GM19452 (cell line): ENCODE results near the gene TLK2.
"Not testable (repeated sequence)": the region's sequence is repeated elsewhere in the genome, so short reads cannot be mapped to it uniquely, and the experiment has no call there.

Experiments used
- ATAC-seq: cut with Tn5 transposase; IDR thresholded peaks from one replicate; pipeline ENCODE4 v1.9.1; 2021; ENCODE audit not compliant: unreplicated experiment

Gene TLK2

DNA sequence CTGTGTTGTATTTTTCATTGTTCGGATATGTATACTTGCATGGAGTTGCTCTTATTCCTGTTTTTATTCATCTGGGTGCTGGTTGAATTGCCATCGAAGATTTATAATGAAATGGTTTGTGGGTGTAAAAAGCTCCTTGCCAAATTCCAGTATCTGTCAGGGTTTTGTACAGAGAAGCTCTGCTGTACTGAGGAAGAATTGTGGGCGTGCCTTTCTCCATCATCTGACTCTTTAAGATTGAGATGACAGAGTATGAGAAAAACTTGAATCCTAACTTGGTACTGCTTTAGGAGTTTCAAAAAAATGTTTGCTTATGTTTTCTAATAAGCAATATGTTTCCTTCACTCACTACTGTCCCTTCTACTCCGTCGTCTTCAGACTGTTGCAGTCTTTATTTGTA is 78.9 kb downstream of the TLK2 start:
- not testable (repeated sequence) for ATAC-seq

GRCh38 chr17:62558941-62559340 is 80.3 kb downstream of the TLK2 start:
- not testable (repeated sequence) for ATAC-seq

- ATAC-seq, result not testable (repeated sequence)
Observed at GRCh38 chr17:62560971-62561370, 82.3 kb downstream of the TLK2 start.

- no peak for ATAC-seq
Observed at GRCh38 chr17:62562656-62563055, 84.0 kb downstream of the TLK2 start.

GRCh38 chr17:62565817-62566216 is 87.2 kb downstream of the TLK2 start:
- no peak for ATAC-seq

GRCh38 chr17:62566996-62567578 is 88.5 kb downstream of the TLK2 start:
- ATAC-seq, result no peak

- no peak for ATAC-seq
Observed at GRCh38 chr17:62572488-62572887, 93.9 kb downstream of the TLK2 start.

DNA sequence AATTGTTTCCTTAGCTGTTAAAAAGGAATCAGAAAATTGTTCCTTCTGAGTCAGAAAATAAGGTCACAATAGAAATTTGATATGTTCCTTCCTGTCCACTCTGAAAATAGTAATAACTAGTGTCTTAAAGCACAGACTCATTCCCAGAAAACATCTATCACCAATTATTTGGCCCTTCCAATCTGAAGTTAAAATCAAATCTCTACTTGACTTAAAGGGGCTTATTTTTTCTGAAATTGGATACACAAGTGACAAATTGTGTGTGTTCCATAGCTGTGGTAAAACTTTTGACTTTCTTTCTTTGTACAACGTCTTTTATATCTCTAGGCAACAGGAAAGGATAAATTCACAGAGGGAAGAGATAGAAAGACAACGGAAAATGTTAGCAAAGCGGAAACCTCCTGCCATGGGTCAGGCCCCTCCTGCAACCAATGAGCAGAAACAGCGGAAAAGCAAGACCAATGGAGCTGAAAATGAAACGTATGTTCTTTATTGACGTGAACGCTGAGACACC is 94.3 kb downstream of the TLK2 start:
- no peak for ATAC-seq

GRCh38 chr17:62573480-62574117 is 95.0 kb downstream of the TLK2 start:
- ATAC-seq, result no peak

GRCh38 chr17:62576382-62576781 is 97.8 kb downstream of the TLK2 start:
- ATAC-seq, result no peak

DNA sequence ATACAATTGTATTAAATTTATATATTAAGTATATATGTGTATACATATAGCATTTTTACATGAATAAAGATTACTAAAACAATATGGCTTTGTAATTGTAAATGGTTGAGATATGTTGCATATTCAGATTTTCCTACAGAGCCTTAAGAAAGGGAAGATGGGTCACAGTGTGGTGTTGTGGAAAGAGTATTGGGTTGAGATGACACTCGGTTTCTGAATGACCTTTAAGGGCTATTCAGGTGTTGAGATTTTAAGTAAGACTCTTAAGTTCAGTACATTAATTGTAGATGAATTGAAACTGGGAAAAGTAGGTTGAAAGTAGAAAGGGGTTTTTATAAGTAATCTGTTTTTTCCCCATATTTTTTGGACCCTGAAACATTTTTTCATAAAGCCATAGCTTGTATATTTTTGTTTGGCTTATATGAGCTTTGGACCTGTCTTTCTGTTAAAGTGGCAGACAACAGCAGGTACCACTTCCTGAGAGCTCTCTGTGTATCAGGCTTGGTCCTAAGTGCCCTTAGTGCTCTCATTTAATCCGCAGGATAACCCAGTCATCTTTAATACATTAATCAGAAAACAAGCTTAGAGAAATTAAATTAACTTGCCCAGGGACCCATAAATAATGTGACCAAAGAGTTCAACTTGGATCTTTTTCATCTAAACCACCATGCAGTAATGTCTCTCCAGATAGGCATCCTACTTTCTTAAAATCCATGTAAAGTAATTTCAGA is 100.3 kb downstream of the TLK2 start:
- ATAC-seq, result no peak

GRCh38 chr17:62580947-62581346 is 102.3 kb downstream of the TLK2 start:
- ATAC-seq, result no peak

- ATAC-seq, result no peak
Observed at GRCh38 chr17:62581764-62582163, 103.1 kb downstream of the TLK2 start.

DNA sequence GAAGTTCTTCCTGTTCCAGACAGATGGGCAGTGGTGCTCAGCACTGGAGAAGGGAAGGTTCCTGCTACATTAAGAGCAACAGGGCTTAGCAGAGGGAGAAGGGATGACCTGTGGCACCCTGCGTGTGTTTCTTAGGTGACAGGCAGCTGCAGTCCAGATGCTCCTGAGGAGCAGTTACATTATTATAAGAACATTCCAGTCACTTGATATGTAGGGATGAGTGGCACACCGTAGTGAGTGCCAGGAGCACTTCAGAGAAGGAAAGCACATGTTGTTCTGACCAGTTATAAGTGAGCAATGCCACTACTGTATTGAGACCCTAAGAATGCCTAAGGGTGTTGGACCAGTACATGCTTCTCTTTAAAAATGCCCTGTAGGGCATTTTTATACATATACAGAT is 108.9 kb downstream of the TLK2 start:
- ATAC-seq, result no peak

DNA sequence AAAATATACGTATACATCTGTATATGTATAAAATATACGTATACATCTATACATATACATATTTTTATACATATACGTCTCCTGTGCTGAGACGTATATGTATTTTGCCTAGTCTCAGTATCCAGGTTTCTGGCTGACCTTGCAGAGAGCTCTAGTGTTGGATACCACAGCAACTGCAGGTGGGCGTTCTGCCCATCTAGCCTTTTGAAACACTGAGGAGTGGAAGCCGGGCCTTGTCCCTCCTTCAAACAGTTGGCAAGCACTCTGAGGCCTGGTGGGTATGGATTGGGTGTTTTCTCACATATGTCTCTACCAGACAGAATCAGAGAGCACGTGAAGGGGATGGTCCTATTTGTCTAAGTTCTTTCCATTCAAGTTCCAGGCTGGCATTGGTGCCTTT is 109.5 kb downstream of the TLK2 start:
- ATAC-seq, result no peak

GRCh38 chr17:62591333-62591732 is 112.7 kb downstream of the TLK2 start:
- no peak for ATAC-seq

DNA sequence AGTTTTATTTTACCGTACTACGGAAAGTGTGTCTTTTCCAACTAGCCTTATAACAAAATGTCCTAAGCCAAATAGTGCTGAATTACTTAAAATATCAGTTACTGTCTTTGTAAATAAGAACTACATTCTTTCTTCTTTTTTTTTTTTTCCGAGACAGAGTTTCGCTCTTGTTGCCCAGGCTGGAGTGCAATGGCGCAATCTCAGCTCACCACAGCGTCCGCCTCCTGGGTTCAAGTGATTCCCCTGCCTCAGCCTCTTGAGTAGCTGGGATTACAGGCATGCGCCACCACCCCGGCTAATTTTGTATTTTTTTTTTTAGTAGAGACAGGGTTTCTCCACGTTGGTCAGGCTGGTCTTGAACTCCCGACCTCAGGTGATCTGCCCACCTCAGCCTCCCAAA is 113.2 kb downstream of the TLK2 start:
- ATAC-seq, result not testable (repeated sequence)

- ATAC-seq, result no peak
Observed at GRCh38 chr17:62592341-62593099, 113.9 kb downstream of the TLK2 start.

DNA sequence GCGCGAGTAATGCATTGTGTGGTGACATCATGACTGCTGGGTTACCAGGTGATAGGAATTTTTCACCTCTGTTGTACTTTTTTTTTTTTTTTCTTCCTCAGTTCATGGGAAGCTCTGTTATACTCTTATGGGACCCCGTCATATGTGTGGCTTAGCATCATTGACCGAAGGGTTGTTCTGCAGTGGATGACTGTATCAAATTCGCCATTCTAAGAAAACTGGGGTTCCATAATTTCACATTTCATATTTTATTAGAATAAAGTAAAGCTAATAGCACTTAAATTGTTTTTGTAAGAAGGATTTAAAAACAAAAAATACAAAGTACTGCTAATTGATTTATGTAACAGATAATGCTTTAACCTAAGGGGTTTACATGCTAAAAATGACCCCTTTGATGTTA is 116.9 kb downstream of the TLK2 start:
- no peak for ATAC-seq

GRCh38 chr17:62596662-62597061 is 118.0 kb downstream of the TLK2 start:
- no peak for ATAC-seq

DNA sequence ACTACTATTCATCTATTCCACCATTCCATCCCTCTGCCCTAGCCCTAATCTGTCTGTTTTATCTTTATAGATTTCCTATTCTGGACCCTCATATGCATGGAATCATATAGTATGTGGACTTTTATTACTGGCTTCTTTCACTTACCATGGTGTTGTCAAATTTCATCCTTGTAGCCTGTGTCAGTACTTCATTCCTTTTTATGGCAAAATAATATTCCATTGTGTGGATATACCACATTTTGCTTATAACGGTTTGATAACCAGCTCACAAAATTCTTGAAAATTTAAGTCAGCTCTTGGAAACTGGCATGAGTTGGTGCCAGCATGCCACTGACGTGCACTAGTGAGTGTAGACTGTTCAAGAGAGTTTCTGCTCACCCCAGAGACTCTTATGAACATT is 118.5 kb downstream of the TLK2 start:
- no peak for ATAC-seq
